ENCODE data around the gene TSPAN5.

DNA sequence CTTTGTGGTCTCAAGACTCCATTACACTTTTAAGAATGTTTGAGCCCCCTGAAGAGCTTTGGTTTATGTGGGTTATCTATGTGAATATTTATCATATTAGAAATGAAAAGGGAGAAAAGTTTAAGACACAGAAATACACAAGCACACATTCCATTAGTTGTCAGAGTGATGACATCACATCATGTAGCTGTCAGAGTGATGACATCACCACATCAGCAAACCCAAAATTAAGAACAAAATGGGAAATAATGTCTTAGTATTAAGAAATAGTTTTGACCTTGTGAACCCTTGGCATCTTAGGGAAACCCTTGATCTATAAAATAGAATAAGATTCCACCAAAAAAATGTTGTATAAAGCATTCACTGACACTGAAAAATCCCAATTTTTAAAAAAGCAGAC, 195.9 kb downstream of the TSPAN5 start:
- TF ChIP-seq, protein P1, sequence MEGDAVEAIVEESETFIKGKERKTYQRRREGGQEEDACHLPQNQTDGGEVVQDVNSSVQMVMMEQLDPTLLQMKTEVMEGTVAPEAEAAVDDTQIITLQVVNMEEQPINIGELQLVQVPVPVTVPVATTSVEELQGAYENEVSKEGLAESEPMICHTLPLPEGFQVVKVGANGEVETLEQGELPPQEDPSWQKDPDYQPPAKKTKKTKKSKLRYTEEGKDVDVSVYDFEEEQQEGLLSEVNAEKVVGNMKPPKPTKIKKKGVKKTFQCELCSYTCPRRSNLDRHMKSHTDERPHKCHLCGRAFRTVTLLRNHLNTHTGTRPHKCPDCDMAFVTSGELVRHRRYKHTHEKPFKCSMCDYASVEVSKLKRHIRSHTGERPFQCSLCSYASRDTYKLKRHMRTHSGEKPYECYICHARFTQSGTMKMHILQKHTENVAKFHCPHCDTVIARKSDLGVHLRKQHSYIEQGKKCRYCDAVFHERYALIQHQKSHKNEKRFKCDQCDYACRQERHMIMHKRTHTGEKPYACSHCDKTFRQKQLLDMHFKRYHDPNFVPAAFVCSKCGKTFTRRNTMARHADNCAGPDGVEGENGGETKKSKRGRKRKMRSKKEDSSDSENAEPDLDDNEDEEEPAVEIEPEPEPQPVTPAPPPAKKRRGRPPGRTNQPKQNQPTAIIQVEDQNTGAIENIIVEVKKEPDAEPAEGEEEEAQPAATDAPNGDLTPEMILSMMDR (IDR thresholded peaks at IDR 0.05; ENCODE audit: poor library complexity, severe bottlenecking): no peak
- TF ChIP-seq TAF1 (IDR thresholded peaks at IDR 0.05; ENCODE audit: low read depth): no peak
- TF ChIP-seq EZH2 (IDR thresholded peaks at IDR 0.05; ENCODE audit: borderline replicate concordance, insufficient read depth, low read length, poor library complexity, severe bottlenecking): no peak
- TF ChIP-seq RAD21 (conservative IDR thresholded peaks at IDR 0.05): no peak
- no peak for TF ChIP-seq EP300 (conservative IDR thresholded peaks at IDR 0.05; ENCODE audit: poor library complexity, severe bottlenecking)
- TF ChIP-seq MXI1 (conservative IDR thresholded peaks at IDR 0.05; ENCODE audit: poor library complexity, severe bottlenecking): no peak
- TF ChIP-seq, protein P2, sequence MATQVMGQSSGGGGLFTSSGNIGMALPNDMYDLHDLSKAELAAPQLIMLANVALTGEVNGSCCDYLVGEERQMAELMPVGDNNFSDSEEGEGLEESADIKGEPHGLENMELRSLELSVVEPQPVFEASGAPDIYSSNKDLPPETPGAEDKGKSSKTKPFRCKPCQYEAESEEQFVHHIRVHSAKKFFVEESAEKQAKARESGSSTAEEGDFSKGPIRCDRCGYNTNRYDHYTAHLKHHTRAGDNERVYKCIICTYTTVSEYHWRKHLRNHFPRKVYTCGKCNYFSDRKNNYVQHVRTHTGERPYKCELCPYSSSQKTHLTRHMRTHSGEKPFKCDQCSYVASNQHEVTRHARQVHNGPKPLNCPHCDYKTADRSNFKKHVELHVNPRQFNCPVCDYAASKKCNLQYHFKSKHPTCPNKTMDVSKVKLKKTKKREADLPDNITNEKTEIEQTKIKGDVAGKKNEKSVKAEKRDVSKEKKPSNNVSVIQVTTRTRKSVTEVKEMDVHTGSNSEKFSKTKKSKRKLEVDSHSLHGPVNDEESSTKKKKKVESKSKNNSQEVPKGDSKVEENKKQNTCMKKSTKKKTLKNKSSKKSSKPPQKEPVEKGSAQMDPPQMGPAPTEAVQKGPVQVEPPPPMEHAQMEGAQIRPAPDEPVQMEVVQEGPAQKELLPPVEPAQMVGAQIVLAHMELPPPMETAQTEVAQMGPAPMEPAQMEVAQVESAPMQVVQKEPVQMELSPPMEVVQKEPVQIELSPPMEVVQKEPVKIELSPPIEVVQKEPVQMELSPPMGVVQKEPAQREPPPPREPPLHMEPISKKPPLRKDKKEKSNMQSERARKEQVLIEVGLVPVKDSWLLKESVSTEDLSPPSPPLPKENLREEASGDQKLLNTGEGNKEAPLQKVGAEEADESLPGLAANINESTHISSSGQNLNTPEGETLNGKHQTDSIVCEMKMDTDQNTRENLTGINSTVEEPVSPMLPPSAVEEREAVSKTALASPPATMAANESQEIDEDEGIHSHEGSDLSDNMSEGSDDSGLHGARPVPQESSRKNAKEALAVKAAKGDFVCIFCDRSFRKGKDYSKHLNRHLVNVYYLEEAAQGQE (IDR thresholded peaks at IDR 0.05; ENCODE audit: borderline replicate concordance): no peak
- TF ChIP-seq SMC3 (conservative IDR thresholded peaks at IDR 0.05; ENCODE audit: poor library complexity): no peak

All from neural cell (in vitro differentiated cells).